MM.1S (cell line): ENCODE measurements around the gene FBXL5.

ENCODE experiments used
- CTCF ChIP-seq: fragments of 300-600 bp; sonication (generic); IDR thresholded peaks from 2 replicates; pipeline ENCODE4 v1.5.1; 2016; ENCODE audit warnings: antibody characterized with exemption, low read length, mixed read lengths
- EZH2 ChIP-seq: fragments of 300-600 bp; sonication (generic); optimal IDR thresholded peaks from 2 replicates; pipeline ENCODE3; 2017; ENCODE audit warnings: low read depth, mild to moderate bottlenecking, antibody characterized with exemption, low read length, mixed read lengths
- EZH2phosphoT487 ChIP-seq: fragments of 300-600 bp; sonication (generic); IDR thresholded peaks from 2 replicates; pipeline ENCODE4 v1.6.1; 2018; ENCODE audit warnings: antibody characterized with exemption, low read length

DNA sequence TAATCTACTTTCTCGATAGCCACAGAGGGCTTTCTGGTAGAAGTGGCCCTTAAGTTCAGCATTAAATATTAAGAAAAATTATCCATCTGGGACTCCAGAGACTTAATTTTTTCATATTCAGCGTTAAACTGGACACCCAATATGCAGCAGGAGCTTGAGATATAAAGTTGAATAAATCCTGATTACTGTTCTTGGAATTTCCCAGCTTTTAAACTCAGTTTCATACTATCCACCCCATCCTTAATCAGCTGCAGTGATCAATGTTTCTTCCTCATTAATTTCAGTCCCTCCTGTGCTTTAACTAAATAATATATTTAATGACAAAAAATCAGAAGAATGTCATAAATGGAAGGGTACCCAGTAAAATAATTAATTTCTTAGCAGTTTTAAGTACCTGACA lies 3.6 kb upstream of the FBXL5 start:
- no peak for TF ChIP-seq CTCF
- no peak for TF ChIP-seq EZH2
- no peak for TF ChIP-seq EZH2phosphoT487
